ENCODE measurements around the gene TYMP.
"Not testable (repeated sequence)": the region's sequence is repeated elsewhere in the genome, so short reads cannot be mapped to it uniquely, and the experiment has no call there.

The TYMP gene

DNA sequence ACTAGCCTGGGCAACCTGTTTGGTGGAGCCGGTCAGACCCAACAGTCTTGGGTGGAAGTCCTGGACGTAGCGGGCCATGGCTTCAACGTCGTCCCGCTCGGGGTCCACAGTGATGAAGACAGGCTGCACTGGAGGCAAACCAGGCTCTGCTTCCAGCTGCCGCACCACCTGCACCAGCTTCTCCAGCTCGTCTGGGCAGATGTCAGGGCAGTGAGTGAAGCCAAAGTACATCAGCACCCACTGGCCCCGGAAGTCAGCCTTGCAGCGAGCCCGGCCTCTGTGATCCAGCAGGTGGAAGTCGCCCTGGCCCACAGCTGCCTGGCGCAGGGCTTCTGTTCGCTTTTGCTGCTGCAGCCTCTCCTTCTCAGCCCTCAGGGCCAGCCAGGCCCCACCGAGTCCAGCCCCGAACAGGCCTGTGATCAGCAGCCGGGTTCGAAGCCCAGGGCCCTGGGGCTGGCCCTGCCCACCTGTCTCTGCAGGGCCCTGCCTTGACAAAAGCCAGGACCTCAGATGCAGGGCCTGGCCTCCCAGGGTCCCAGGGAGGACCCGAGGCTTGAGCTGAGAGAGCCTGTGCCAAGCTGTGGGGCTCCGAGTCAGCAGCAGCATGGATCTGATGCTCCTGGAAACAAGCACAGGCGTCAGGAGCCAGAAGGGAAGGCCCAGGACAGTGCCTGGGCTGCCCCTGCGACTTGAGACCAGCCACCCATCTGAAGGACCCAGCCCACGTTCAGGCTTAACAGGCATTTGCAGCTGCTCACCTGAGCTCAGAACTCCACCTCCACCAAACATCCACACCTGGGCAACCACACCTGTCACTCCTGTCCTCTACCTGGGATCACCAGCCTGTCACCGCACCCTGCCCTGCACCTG lies 5.8 kb downstream of the TYMP start:
- no peak for DNase-seq

- DNase-seq, result no peak
Observed at GRCh38 chr22:50523458-50523805, 6.4 kb downstream of the TYMP start.

- DNase-seq, result no peak
Observed at GRCh38 chr22:50522806-50523438, 6.9 kb downstream of the TYMP start.

DNA sequence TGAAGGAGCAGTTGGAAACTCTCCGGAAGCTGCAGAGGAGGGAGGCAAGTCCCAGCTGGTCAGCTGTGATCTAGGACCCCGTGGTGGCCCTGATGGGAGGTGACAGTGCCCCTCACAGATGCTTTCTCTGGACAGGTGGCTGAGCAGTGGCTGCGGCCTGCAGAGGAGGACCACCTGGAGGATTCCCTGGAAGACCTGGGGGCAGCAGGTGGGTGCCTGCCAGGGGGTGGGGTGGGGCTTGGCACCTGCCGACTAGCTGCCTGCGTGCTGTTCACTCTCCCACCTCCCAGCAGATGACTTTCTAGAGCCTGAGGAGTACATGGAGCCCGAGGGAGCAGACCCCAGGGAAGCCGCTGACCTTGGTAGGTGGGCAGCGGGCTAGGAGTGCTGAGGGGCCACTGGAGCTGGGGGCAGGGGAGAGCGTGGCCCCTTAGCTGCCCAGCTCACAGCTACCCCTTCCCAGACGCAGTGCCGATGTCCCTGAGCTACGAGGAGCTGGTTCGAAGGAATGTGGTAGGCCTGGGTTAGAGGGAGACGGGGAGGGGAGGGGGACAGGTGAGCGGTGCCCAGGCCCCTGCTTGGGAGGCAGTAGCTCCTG lies 7.5 kb downstream of the TYMP start:
- no peak for DNase-seq

GRCh38 chr22:50521710-50522109 lies 8.1 kb downstream of the TYMP start:
- no peak for DNase-seq

DNA sequence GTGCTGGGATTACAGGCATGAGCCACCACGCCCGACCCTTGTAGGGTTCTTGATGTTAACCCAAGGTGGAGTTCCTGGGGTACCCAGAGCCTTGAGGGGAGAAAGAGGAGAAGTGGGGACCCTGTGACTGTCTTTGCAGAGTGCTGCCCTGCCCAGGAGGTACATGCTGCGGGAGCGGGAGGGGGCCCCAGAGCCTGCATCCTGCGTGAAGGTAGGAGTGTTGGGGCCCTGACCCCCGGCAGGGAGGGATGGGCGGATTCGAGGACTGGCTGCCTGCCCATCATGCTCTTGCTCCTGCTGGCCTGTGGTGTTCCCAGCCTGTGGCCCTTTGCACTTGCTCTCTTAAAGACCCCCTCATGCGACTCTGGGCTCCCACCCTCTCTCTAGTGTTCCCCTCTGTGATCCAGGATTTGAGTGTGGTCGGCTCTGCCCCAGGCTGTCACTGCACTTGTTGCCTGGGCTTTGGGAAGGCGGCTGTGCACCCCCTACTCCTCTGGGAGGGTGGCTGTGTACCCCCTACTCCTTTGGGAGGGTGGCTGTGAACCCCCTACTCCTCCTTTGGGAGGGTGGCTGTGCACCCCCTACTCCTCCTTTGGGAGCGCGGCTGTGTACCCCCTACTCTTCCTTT lies 8.9 kb downstream of the TYMP start:
- no peak for DNase-seq

DNA sequence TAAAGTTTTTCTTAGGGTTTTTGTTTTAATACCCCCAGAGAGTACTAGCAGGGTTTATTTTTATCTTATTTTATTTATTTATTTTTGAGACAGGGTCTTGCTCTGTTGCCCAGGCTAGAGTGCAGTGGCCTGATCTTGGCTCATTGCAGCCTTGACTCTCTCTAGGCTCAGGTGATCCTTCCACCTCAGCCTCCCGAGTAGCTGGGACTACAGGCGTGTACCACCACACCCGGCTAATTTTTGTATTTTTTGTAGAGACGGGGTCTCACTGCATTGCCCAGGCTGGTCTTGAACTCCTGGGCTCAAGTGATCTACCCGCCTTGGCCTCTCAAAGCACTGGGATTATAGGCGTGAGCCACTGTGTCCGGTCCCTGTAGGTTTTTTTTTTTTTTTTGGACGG lies 9.6 kb downstream of the TYMP start:
- not testable (repeated sequence) for DNase-seq

GRCh38 chr22:50519151-50519550 lies 10.7 kb downstream of the TYMP start:
- no peak for DNase-seq

- no peak for DNase-seq
Observed at GRCh38 chr22:50518606-50519005, 11.2 kb downstream of the TYMP start.

- DNase-seq, result no peak
Observed at GRCh38 chr22:50517495-50518260, 12.1 kb downstream of the TYMP start.

DNA sequence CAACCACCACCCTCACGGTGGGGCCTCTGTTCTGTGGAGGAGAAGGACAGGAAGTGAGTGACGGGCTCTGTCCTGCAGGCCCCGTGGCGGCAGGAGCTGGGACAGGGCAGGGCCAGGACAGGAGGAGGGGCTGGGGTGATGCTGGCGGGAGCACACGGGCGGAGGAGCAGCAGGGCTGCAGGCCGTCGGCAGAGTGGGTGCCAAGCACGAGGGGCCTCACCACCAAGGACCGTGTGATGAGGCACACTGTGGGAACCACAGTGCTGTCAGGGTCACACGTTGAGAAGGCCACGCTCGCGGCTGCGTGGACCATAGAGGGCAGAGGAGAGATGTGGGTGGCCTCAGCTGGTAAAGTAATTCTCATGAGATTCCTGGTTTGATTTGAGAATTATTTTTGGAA lies 12.9 kb downstream of the TYMP start:
- DNase-seq, result no peak

- DNase-seq, result no peak
Observed at GRCh38 chr22:50516068-50516467, 13.7 kb downstream of the TYMP start.

- DNase-seq, result no peak
Observed at GRCh38 chr22:50513175-50513574, 16.6 kb downstream of the TYMP start.

GRCh38 chr22:50508897-50509296 lies 20.9 kb downstream of the TYMP start:
- no peak for DNase-seq

GRCh38 chr22:50507991-50508884 lies 21.6 kb downstream of the TYMP start, which contains the start of gene NCAPH2:
TSS of gene NCAPH2 (plus strand) at chr22:50508224. CDS start at chr22:50508338, 114 bp downstream.
- DNase-seq, result peak; percentile 90 to 95

DNA sequence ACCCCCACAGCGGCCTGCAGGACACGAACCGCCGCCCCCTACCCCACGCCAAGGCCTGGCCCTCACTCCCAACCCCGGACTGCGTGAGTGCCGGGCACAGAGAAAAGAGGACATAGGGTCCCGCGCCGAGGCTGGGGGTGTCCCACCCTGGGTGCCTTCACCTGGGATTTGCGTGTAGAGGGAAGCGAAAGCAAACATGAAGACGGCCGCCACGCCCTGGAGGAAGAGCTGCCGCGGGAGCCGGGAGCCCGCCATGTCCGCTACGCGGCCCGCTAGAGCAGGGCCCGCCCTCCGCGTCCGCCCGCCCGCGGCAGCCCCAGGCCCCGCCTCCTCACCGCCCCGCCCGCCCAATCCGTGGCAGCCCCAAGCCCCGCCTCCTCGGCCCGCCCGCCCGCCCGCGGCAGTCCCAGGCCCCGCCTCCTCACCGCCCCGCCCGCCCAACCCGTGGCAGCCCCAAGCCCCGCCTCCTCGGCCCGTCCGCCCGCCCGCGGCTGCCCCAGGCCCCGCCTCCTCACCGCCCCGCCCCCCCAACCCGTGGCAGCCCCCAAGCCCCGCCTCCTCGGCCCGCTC lies 22.3 kb downstream of the TYMP start, which contains the start of gene LMF2:
Gene LMF2 (minus strand): TSS at position 282 of the 570 bp plus-strand sequence. CDS start 27 bp downstream, at position 255.
- peak; percentile 60 to 95 for DNase-seq

- DNase-seq, result peak in 1 of 2 experiments; percentile 91
Observed at GRCh38 chr22:50506611-50507420, 23.0 kb downstream of the TYMP start.

DNA sequence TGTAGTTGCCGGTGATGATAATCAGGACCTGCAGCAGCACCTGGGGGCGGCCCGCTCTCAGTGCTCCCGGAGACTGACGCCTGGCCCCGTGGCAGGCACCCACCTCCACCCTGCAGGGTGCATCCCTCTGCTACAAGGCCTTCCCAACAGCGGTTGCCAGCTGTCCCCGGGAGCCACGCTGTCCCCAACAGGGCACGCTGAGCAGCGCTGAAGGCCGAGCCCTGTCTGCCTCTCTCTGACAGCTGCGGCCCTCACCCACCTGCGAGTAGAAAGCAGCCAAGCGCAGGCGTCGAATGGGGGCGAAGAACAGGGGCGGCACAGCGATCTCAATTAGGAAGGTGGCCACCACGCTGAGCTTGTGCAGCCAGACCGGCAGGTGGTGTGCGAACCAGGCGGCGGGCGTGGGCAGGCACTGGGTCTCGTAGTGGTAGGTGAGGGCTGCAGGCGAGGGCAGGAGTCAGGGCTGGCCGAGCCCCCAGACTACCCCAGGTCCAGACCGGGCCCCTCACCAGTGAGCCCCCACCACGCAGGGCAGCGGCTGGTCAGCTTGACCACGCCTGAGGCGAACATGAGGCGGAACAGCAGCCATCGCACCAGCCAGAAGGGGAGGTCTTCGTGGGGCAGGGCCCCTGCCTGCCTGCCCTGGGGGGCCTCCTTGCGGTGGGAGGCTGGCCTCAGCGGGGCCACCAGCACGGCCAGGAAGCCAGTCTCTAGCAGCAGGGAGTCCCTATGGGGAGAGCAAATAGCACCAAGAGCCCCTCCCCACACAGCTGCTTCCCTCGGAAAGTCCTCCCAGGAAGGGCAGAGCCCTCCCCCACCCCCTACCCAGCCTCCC lies 23.8 kb downstream of the TYMP start:
- DNase-seq, result peak; percentile 82 to 87

DNA sequence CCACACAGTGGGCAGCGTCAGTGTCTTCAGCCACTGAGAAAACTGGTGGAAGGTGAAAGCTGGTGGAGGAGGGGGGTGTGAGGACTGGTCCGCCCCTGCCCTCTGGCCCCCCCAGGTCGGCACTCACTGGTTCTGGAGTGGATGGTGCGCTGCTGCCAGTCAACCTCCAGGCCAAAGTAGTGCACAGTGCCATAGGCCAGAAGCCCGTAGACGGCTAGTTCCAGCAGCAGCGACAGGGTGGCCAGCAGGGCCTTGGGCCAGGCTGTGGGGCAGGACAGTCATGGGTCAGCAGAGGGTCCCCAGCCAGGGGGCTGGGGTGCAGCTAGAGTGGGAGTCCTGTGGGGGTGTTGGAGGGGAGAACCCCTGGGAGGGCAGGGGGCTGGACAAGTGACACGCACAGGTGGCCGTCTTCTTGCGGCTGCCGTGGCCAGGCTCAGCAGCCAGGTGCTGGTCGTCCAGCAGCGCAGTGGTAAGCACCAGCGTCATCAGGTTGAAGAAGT lies 24.5 kb downstream of the TYMP start:
- no peak for DNase-seq
